ENCODE data around the gene SDC4. TPM values are rescaled to one million over a fixed set of nuclear protein-coding genes. Genes with fewer than 3 reads are reported as not detected.

Gene SDC4
- total and polyA plus RNA-seq, 7 experiments from 2014 or later, result 0.21 to 46.7 (median 0.47) TPM; not detected in 1

DNA sequence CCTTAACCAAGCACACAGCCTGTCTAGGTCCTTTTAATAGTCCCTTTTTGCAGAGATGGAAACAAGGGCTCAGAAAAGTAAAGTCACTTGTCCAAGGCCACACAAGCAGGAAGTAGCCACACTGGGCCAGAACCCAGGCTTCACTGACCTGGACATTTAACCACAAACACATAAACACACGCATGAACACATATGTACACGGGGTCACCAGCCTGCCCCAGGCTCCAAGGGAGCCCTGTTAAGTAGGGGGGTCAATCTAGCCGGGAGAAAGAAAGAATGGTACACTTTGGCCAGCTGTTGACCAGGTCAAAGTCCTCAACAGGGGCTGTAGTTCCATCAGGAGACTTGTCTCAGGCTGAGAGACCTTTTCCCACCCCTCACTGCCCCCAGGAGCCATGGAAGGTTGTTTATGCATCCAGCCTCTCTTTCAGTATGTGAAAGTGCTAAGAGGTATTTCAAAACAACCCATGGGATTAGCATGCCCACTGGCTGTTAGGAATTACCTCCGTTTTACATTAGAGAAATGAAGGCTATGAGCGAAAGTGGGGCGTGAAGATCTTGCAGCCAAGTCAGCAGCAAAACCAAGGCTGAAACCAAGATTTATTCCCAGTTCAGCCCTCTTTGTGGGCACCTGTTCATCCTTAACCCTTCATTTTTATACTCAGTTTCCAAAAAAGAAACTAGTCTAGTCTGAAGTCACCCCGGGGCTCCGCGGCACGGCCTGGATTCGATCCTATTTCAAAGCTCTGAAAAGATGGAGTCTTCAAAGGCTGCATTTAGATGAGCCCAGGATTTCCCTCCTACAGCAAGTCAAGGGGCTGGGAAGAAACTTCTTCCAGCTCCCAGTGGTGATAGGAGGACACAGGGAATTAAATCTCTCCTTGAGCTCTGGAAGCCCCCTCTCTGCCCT lies 9.8 kb downstream of the SDC4 start:
- Mint-ChIP-seq H3K36me3 (peaks cover 0 to 7% (median 0%) of the 10 kb centered on the region in 5 donors), H3K27me3 (no peaks in the 10 kb centered on the region), H3K27ac (no peak overlapping the region), H3K4me3 (no peak overlapping the region), H3K4me1 (peaks cover 0 to 28% (median 0%) of the 10 kb centered on the region in 7 donors), H3K9me3 (no peaks in the 10 kb centered on the region)
- no peaks in the 10 kb centered on the region for H3K9me3 ChIP-seq (ENCODE audit: control insufficient read depth in 2 of 3, low read length in 3 of 3)
- CTCF ChIA-PET, result no interaction called here
- H3K4me1 ChIP-seq (ENCODE audit: control insufficient read depth in 2 of 2, insufficient read depth in 2 of 2, low read length in 2 of 2), result no peaks in the 10 kb centered on the region
- no peak overlapping the region for H3K27ac ChIP-seq (ENCODE audit: low read depth, low read length)
- H3K36me3 ChIP-seq (ENCODE audit: control insufficient read depth in 2 of 3, insufficient read depth in 3 of 3, low read length in 3 of 3), result no peaks in the 10 kb centered on the region
- H3K4me3 ChIP-seq (ENCODE audit: low read length), result no peak overlapping the region
- no peak for DNase-seq
- H3K27me3 ChIP-seq (ENCODE audit: control insufficient read depth in 2 of 2, insufficient read depth in 2 of 2, low read length in 2 of 2), result no peaks in the 10 kb centered on the region
- POLR2A ChIA-PET, result no interaction called here
- no peak for ATAC-seq
- intact Hi-C loops (cut with micrococcal nuclease), result no loop called here

DNA sequence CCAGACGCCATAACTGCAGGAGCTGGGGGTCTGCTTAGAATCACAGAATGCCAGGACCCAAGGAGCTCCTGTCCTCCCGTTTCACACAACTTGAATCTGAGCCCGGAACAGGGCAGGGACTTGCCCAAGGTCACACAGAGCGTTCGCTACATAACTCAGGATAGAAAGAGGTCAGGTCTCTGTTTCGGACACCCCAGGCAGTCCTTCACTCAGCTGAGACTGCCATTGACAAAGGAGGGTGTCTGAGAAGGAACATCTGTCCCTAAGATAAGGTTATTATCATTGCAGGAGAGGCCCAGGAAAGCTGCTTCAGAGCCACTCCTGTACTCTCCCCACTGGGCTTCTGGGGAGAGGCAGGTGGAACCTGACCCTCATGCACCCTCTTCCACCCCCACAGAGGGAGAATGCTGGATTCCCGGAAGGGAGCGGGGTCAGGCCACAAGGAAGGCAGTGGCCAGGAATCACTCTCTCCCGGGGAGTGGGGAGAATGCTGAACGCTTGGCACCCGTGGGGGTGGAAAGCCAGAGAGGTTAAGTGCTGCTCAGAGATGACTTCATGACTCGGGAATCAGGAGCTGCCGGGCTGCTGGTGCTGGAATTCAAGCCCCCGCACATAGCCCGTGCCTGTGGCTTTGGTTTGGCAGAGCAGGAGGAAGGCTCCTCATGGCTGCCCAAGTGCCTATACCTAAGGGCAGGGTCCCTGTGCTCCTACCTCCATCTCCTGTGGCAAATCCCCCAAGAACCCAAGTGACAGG lies 10.7 kb downstream of the SDC4 start:
- no peaks in the 10 kb centered on the region for H3K36me3 ChIP-seq (ENCODE audit: control insufficient read depth in 2 of 3, insufficient read depth in 3 of 3, low read length in 3 of 3)
- Mint-ChIP-seq H3K27ac (peak overlapping the region in 1 of 9 donors; percentile 56), H3K4me1 (peaks cover 0 to 21% (median 0%) of the 10 kb centered on the region in 7 donors), H3K27me3 (no peaks in the 10 kb centered on the region), H3K4me3 (no peak overlapping the region), H3K9me3 (no peaks in the 10 kb centered on the region), H3K36me3 (peaks cover 0 to 7% (median 0%) of the 10 kb centered on the region in 5 donors)
- ChIA-PET POLR2A (interaction anchor here (0.5 kb wide), 1 partner anchor 1411 kb away, joined by 3 read pairs; no protein-coding TSS in a partner anchor), CTCF (interaction anchor here (0.7 kb wide), 2 partner anchors 19 to 35 kb away, joined by 3 to 5 read pairs; no protein-coding TSS in a partner anchor)
- intact Hi-C loops (cut with micrococcal nuclease), result no loop called here
- ATAC-seq (no peak), DNase-seq (no peak)
- no peak overlapping the region for H3K27ac ChIP-seq (ENCODE audit: low read depth, low read length)
- H3K9me3 ChIP-seq (ENCODE audit: control insufficient read depth in 2 of 3, low read length in 3 of 3), result no peaks in the 10 kb centered on the region
- H3K4me3 ChIP-seq (ENCODE audit: low read length), result no peak overlapping the region
- no peaks in the 10 kb centered on the region for H3K27me3 ChIP-seq (ENCODE audit: control insufficient read depth in 2 of 2, insufficient read depth in 2 of 2, low read length in 2 of 2)
- no peaks in the 10 kb centered on the region for H3K4me1 ChIP-seq (ENCODE audit: control insufficient read depth in 2 of 2, insufficient read depth in 2 of 2, low read length in 2 of 2)

DNA sequence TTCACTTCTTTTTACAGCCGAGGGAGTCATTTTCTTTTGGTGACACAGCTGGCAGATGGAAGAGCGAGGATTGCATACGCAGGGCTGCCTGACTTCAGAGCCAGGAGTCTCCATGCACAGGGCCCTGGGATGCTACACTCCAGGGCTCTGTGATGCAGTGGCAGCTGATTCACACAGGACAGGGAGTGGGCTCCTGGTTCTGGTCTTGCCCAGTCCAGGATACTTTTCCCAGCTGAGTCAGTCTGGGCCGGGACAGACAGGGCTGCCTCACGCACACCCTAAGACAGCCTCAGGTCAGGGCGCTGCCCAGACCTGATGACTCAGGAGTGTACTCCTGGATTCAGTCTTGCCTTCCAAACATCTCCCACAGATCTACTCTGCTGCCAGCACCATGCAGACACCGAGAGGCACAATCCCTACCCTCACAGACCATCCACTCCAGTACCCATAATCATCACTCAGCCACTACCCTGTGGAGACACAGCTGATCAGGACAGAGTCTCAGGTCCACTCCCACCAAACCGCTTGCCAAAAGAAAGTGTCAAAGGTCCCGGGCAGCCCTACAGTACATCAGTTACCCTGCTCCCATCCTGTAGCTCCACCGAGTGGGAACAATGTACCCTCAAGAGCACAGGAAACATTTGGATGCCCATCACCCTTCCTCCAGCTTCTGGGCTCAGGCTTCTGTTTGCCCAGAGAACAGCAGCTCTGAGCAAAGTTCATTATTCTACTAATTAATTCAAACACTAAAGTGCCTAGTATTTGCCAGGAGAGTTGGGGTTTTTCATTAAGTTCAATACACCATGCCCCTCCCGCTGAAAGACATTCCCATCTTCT lies 11.5 kb downstream of the SDC4 start:
- Histone ChIP-seq H3K4me1 (ENCODE audit: control insufficient read depth in 2 of 2, insufficient read depth in 2 of 2, low read length in 2 of 2) (no peaks in the 10 kb centered on the region), H3K4me3 (ENCODE audit: low read length) (no peak overlapping the region), H3K36me3 (ENCODE audit: control insufficient read depth in 2 of 3, insufficient read depth in 3 of 3, low read length in 3 of 3) (no peaks in the 10 kb centered on the region), H3K9me3 (ENCODE audit: control insufficient read depth in 2 of 3, low read length in 3 of 3) (no peaks in the 10 kb centered on the region), H3K27me3 (ENCODE audit: control insufficient read depth in 2 of 2, insufficient read depth in 2 of 2, low read length in 2 of 2) (no peaks in the 10 kb centered on the region), H3K27ac (ENCODE audit: low read depth, low read length) (no peak overlapping the region)
- POLR2A ChIA-PET, result interaction anchor here (0.5 kb wide), 1 partner anchor 1410 kb away, joined by 3 read pairs; no protein-coding TSS in a partner anchor
- Mint-ChIP-seq H3K4me1 (peaks cover 0 to 15% (median 0%) of the 10 kb centered on the region in 7 donors), H3K4me3 (no peak overlapping the region), H3K27me3 (no peaks in the 10 kb centered on the region), H3K27ac (peak overlapping the region in 1 of 9 donors; percentile 56), H3K36me3 (peaks cover 0 to 7% (median 0%) of the 10 kb centered on the region in 5 donors), H3K9me3 (no peaks in the 10 kb centered on the region)
- intact Hi-C loops (cut with micrococcal nuclease), result no loop called here
- ATAC-seq, result no peak
- CTCF ChIA-PET, result interaction anchor here (0.7 kb wide), 2 partner anchors 18 to 35 kb away, joined by 3 to 5 read pairs; no protein-coding TSS in a partner anchor
- no peak for DNase-seq

DNA sequence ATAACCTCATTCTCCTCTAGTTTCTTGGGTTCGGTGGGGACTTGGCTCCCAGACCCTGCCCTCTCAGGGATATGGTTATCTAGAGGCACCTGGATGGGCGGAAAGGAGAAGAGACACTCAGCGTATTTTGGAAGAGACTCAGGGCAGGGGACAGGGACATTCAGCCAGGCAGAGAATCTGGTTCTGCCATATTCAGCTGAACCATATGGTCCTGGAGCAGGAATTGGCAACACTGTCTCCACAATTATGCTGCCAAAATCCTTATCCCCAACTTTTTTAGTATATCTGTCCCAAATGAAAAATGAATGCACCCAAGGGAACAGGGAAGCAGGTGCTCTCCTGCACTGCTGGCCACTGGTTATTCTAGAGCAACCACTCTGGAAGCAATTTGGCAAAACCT lies 17.7 kb downstream of the SDC4 start:
- Histone ChIP-seq H3K4me1 (ENCODE audit: control insufficient read depth in 2 of 2, insufficient read depth in 2 of 2, low read length in 2 of 2) (no peaks in the 10 kb centered on the region), H3K36me3 (ENCODE audit: control insufficient read depth in 2 of 3, insufficient read depth in 3 of 3, low read length in 3 of 3) (no peaks in the 10 kb centered on the region), H3K27ac (ENCODE audit: low read depth, low read length) (no peak overlapping the region), H3K9me3 (ENCODE audit: control insufficient read depth in 2 of 3, low read length in 3 of 3) (no peaks in the 10 kb centered on the region), H3K27me3 (ENCODE audit: control insufficient read depth in 2 of 2, insufficient read depth in 2 of 2, low read length in 2 of 2) (no peaks in the 10 kb centered on the region), H3K4me3 (ENCODE audit: low read length) (no peak overlapping the region)
- H3K4me3 Mint-ChIP-seq, result no peak overlapping the region
- no peaks in the 10 kb centered on the region for H3K27me3 Mint-ChIP-seq
- no peak overlapping the region for H3K27ac Mint-ChIP-seq
- ChIA-PET POLR2A (no interaction called here), CTCF (no interaction called here)
- no peak for DNase-seq
- H3K9me3 Mint-ChIP-seq, result no peaks in the 10 kb centered on the region
- peaks cover 0 to 7% (median 0%) of the 10 kb centered on the region in 5 donors for H3K36me3 Mint-ChIP-seq
- peaks cover 0 to 10% (median 0%) of the 10 kb centered on the region in 7 donors for H3K4me1 Mint-ChIP-seq
- intact Hi-C loops (cut with micrococcal nuclease), result no loop called here
- no peak for ATAC-seq

DNA sequence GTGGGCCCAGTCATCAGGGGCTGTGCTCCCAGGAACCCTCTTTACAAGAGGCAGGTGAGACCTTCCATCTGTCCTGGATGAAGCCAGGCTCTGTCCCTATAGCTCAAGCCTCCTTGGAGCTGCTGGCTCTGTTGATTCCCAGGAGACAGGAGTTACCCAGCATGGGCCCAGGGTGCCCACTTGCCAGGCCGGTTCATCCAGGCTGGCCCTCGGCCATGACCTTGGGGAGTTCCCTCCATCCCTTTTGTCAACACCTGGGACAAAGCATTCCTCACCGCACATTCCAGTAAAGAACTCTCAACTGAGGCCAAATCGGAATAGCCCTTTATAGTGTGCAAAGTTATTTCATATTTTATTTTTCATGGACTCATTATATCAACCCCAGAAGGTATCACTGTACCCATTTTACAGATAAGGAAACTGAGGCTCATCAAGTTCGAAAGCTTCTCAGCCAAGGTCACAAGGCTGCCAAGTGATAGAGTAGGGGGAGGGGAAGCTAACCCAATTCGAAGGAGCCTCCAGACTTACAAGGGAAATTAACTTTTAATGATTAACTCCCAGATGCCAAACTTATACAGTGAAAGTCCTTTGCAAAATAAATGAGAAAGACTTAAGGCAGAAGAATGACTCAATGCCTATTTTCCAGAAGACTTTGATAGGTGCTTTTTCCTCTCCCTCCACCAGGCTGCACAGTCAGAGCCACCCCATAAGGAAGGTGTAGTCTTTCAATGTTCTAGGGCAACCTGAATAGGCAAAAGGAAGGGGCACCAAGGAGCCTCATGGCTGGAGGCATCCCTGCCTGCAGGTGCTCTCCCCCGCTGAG lies 18.5 kb downstream of the SDC4 start:
- intact Hi-C loops (cut with micrococcal nuclease), result no loop called here
- POLR2A ChIA-PET, result no interaction called here
- H3K9me3 Mint-ChIP-seq, result no peaks in the 10 kb centered on the region
- no peak overlapping the region for H3K4me3 Mint-ChIP-seq
- no peak overlapping the region for H3K27ac Mint-ChIP-seq
- Histone ChIP-seq H3K36me3 (ENCODE audit: control insufficient read depth in 2 of 3, insufficient read depth in 3 of 3, low read length in 3 of 3) (no peaks in the 10 kb centered on the region), H3K27ac (ENCODE audit: low read depth, low read length) (no peak overlapping the region), H3K9me3 (ENCODE audit: control insufficient read depth in 2 of 3, low read length in 3 of 3) (no peaks in the 10 kb centered on the region), H3K4me1 (ENCODE audit: control insufficient read depth in 2 of 2, insufficient read depth in 2 of 2, low read length in 2 of 2) (no peaks in the 10 kb centered on the region), H3K4me3 (ENCODE audit: low read length) (no peak overlapping the region), H3K27me3 (ENCODE audit: control insufficient read depth in 2 of 2, insufficient read depth in 2 of 2, low read length in 2 of 2) (no peaks in the 10 kb centered on the region)
- ATAC-seq (no peak), DNase-seq (no peak)
- CTCF ChIA-PET, result interaction anchor here (0.7 to 1.0 kb wide), 2 partner anchors 11 to 12 kb away, joined by 3 read pairs; no protein-coding TSS in a partner anchor
- H3K36me3 Mint-ChIP-seq, result peaks cover 0 to 7% (median 0%) of the 10 kb centered on the region in 5 donors
- H3K27me3 Mint-ChIP-seq, result no peaks in the 10 kb centered on the region
- H3K4me1 Mint-ChIP-seq, result peaks cover 0 to 10% (median 0%) of the 10 kb centered on the region in 7 donors
